HG03558 (cell line): ENCODE measurements around the gene ST3GAL4.
A peak's percentile ranks its signal among the peaks of the same experiment; 100 is the strongest.

ENCODE experiments used
- ATAC-seq: cut with Tn5 transposase; IDR thresholded peaks from one replicate; pipeline ENCODE4 v1.9.1; 2021; ENCODE audit warnings: moderate number of reproducible peaks; ENCODE audit not compliant: unreplicated experiment; ENCODE audit errors: extremely low read depth

Gene ST3GAL4

GRCh38 chr11:126403022-126403581 is 47.6 kb downstream of the ST3GAL4 start:
- no peak for ATAC-seq

GRCh38 chr11:126403658-126404057 is 48.2 kb downstream of the ST3GAL4 start:
- ATAC-seq = peak; percentile 98

- ATAC-seq = no peak
Measured at GRCh38 chr11:126404367-126404766, 48.9 kb downstream of the ST3GAL4 start.

- ATAC-seq = no peak
Measured at GRCh38 chr11:126405374-126405773, 49.9 kb downstream of the ST3GAL4 start.

GRCh38 chr11:126405906-126406305 is 50.4 kb downstream of the ST3GAL4 start:
- ATAC-seq = no peak

GRCh38 chr11:126406368-126406767 is 50.9 kb downstream of the ST3GAL4 start:
- no peak for ATAC-seq

GRCh38 chr11:126407101-126407521 is 51.6 kb downstream of the ST3GAL4 start:
- ATAC-seq = no peak

GRCh38 chr11:126407682-126408288 is 52.3 kb downstream of the ST3GAL4 start:
- ATAC-seq = no peak

GRCh38 chr11:126408496-126408895 is 53.0 kb downstream of the ST3GAL4 start:
- no peak for ATAC-seq

GRCh38 chr11:126408901-126409619 is 53.6 kb downstream of the ST3GAL4 start:
- no peak for ATAC-seq

- ATAC-seq = no peak
Measured at GRCh38 chr11:126409620-126409985, 54.1 kb downstream of the ST3GAL4 start.

GRCh38 chr11:126410649-126411048 is 55.2 kb downstream of the ST3GAL4 start:
- ATAC-seq = no peak

- ATAC-seq = no peak
Measured at GRCh38 chr11:126411971-126412381, 56.5 kb downstream of the ST3GAL4 start.

GRCh38 chr11:126413426-126413825 is 57.9 kb downstream of the ST3GAL4 start:
- ATAC-seq = no peak

GRCh38 chr11:126413843-126414405 is 58.4 kb downstream of the ST3GAL4 start:
- ATAC-seq = no peak

- no peak for ATAC-seq
Measured at GRCh38 chr11:126414615-126415014, 59.1 kb downstream of the ST3GAL4 start.

GRCh38 chr11:126415128-126415527 is 59.6 kb downstream of the ST3GAL4 start:
- no peak for ATAC-seq

- ATAC-seq = no peak
Measured at GRCh38 chr11:126415669-126416420, 60.4 kb downstream of the ST3GAL4 start.

GRCh38 chr11:126416542-126417090 is 61.1 kb downstream of the ST3GAL4 start:
- ATAC-seq = peak; percentile 60

GRCh38 chr11:126417091-126417862 is 61.8 kb downstream of the ST3GAL4 start:
- no peak for ATAC-seq
